ENCODE data around the gene CREB3L1. TPM values are rescaled to one million over a fixed set of nuclear protein-coding genes. Genes with fewer than 3 reads are reported as not detected.

Gene CREB3L1
- total and polyA plus RNA-seq, 8 donors = 26.3 to 129 (median 49.0) TPM

- Histone ChIP-seq H3K36me3 (no peaks in the 10 kb centered on the region), H3K4me3 (no peak overlapping the region), H3K27me3 (no peaks in the 10 kb centered on the region), H3K4me1 (peaks cover 6 to 40% (median 14%) of the 10 kb centered on the region in 3 donors), H3K9me3 (no peaks in the 10 kb centered on the region), H3K27ac (peak overlapping the region in 3 of 4 donors; percentile 33 to 80 (median 38))
- 45 to 58% methylated on average over 26 of the region's 26 CpGs for WGBS, 2 donors
- ATAC-seq (peak in 3 of 4 donors; percentile 33 to 66 (median 45)), FAIRE-seq (no peak), DNase-seq (peak in 2 of 6 donors; percentile 65 to 71)
- intact Hi-C loops (cut with DNase I) = no loop called here
- no peak for TF ChIP-seq CTCF (IDR thresholded peaks at IDR 0.05)
These were observed 84.1 kb downstream of the CREB3L1 start for GRCh38 chr11:46361283-46362155.

- 85 to 88% methylated on average over 20 of the region's 20 CpGs for WGBS, 2 donors
- H3K4me3 ChIP-seq = peak overlapping the region in 1 of 4 donors; percentile 5
- H3K4me1 ChIP-seq = peaks cover 6 to 31% (median 6%) of the 10 kb centered on the region in 3 donors
These were observed 84.9 kb downstream of the CREB3L1 start for GRCh38 chr11:46362156-46363030.

GRCh38 chr11:46363031-46363407 lies 85.6 kb downstream of the CREB3L1 start:
- H3K4me1 ChIP-seq = peaks cover 1 to 25% (median 3%) of the 10 kb centered on the region in 3 donors

More at GRCh38 chr11:46362156-46363030, 84.9 kb downstream of the CREB3L1 start:
- Histone ChIP-seq H3K27me3 (no peaks in the 10 kb centered on the region), H3K36me3 (no peaks in the 10 kb centered on the region), H3K27ac (peak overlapping the region in 3 of 4 donors; percentile 28 to 80 (median 77)), H3K9me3 (no peaks in the 10 kb centered on the region)
- no peak for TF ChIP-seq CTCF (IDR thresholded peaks at IDR 0.05)
- no peak for FAIRE-seq
- ATAC-seq = no peak
- intact Hi-C loops (cut with DNase I) = no loop called here
- DNase-seq = peak in 2 of 6 donors; percentile 56 to 81

GRCh38 chr11:46363455-46364005 lies 86.1 kb downstream of the CREB3L1 start:
- Histone ChIP-seq H3K4me1 (peaks cover 0 to 20% (median 0%) of the 10 kb centered on the region in 3 donors), H3K4me3 (peak overlapping the region in 1 of 4 donors; percentile 5), H3K27me3 (no peaks in the 10 kb centered on the region), H3K9me3 (no peaks in the 10 kb centered on the region), H3K27ac (peak overlapping the region in 2 of 4 donors; percentile 77 to 80), H3K36me3 (peaks cover 0 to 7% (median 0%) of the 10 kb centered on the region in 3 donors)
- DNase-seq (peak in 2 of 6 donors; percentile 64 to 75), ATAC-seq (peak in 3 of 4 donors; percentile 39 to 47 (median 45)), FAIRE-seq (no peak)
- no peak for TF ChIP-seq CTCF (IDR thresholded peaks at IDR 0.05)
- 60 to 66% methylated on average over 21 of the region's 21 CpGs for WGBS, 2 donors
- intact Hi-C loops (cut with DNase I) = no loop called here

More at GRCh38 chr11:46363031-46363407, 85.6 kb downstream of the CREB3L1 start:
- intact Hi-C loops (cut with DNase I) = no loop called here
- peak in 1 of 6 donors; percentile 59 for DNase-seq
- no peaks in the 10 kb centered on the region for H3K27me3 ChIP-seq
- H3K36me3 ChIP-seq = peaks cover 0 to 2% (median 0%) of the 10 kb centered on the region in 3 donors
- no peak for TF ChIP-seq CTCF (IDR thresholded peaks at IDR 0.05)
- H3K27ac ChIP-seq = peak overlapping the region in 2 of 4 donors; percentile 77 to 80
- H3K9me3 ChIP-seq = no peaks in the 10 kb centered on the region
- WGBS, 2 donors = 64 to 66% methylated on average over 9 of the region's 9 CpGs
- peak overlapping the region in 1 of 4 donors; percentile 5 for H3K4me3 ChIP-seq
- ATAC-seq = peak in 3 of 4 donors; percentile 64 to 76 (median 67)
- FAIRE-seq = no peak
